ENCODE measurements around the gene RDM1.

GRCh38 chr17:35891269-35891668 is 39.3 kb downstream of the RDM1 start:
- TF ChIP-seq CTCF (IDR thresholded peaks at IDR 0.05 in 8 of 11, conservative IDR thresholded peaks at IDR 0.05 in 3 of 11) (no peak), POLR2AphosphoS5 (IDR thresholded peaks at IDR 0.05) (no peak)
